BLaER1 treated with 17β-estradiol and CSF1 and Interleukin-3, amounts not matched to agents 10 nM and 100 nM (cell line): Measurements from ENCODE around the gene DDX17.
A peak's percentile ranks its signal among the peaks of the same experiment; 100 is the strongest.

Experiments
- H3K27ac ChIP-seq, 11 experiments: shearing (Covaris generic); formaldehyde crosslinking; 2 replicates each; pipeline ENCODE4 v1.8.1; 2022
- H3K27me3 ChIP-seq, 11 experiments: shearing (Covaris generic); formaldehyde crosslinking; 2 replicates each; pipeline ENCODE4 v1.8.1; 2022
- H3K36me3 ChIP-seq, 11 experiments: shearing (Covaris generic); formaldehyde crosslinking; 2 replicates each; pipeline ENCODE4 v1.8.1; 2022
- H3K4me1 ChIP-seq, 10 experiments: shearing (Covaris generic); formaldehyde crosslinking; 2 replicates each; pipeline ENCODE4 v1.8.1; 2022
- H3K4me2 ChIP-seq, 11 experiments: shearing (Covaris generic); formaldehyde crosslinking; 2 replicates each; pipeline ENCODE4 v1.8.1; 2022
- H3K4me3 ChIP-seq, 10 experiments: shearing (Covaris generic); formaldehyde crosslinking; 2 replicates each; pipeline ENCODE4 v1.8.1; 2022
- H3K9ac ChIP-seq, 11 experiments: shearing (Covaris generic); formaldehyde crosslinking; 2 replicates each; pipeline ENCODE4 v1.8.1; 2022
- H3K9me3 ChIP-seq, 11 experiments: shearing (Covaris generic); formaldehyde crosslinking; replicated peaks in 1 of 11; 2 replicates each; pipeline ENCODE4 v1.8.1; 2022
- H4K20me1 ChIP-seq, 11 experiments: shearing (Covaris generic); formaldehyde crosslinking; 2 replicates each; pipeline ENCODE4 v1.8.1; 2022
- Cebpa-rat ChIP-seq, 11 experiments: shearing (Covaris generic); IDR thresholded peaks; 2 replicates each; pipeline ENCODE4 v1.8.1; 2022

DDX17 gene

DNA sequence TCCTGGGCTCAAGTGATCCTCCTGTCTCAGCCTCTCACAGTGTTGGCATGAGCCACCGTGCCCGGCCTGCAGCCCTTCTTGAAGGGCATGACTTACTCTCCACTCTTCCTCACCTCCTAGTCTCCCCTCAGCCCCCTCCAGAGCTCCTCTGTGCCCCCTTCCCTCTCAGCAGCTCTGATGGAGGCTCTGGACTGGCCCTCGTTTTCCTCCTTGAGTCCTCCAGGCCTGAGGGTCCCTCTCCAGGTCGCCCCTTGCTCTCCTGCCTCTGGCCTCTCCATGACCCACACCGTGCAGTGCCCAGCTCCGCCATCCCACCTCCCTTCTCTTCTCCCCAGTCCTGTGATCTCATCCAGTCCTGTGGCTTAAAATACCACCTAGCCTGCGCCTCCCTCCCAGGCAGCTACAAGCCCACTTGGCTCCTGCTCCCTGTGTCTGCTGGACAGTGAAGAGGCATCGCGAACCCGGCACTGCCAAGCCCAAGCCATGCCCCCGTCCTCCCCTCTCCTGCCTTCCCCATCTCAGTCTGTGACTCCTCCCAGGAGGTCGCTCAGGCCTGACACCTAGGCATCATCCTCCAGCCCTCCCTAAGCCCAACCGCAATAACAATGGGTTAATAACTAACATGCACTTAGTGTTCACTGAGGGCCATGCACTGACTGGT lies 63.0 kb downstream of the DDX17 start:
- no peak for TF ChIP-seq Cebpa-rat (IDR thresholded peaks at IDR 0.05)
- H3K4me2 ChIP-seq: peak overlapping the region in 6 of 11 experiments; percentile 9 to 55 (median 38); a peak in 5 of 22 replicates
- peak overlapping the region in 1 of 11 experiments; percentile 17; a peak in 1 of 22 replicates for H3K9ac ChIP-seq

GRCh38 chr22:38441620-38442287 lies 64.4 kb downstream of the DDX17 start:
- Histone ChIP-seq H3K27ac (no peak overlapping the region), H3K9me3 (no peaks in the 10 kb centered on the region), H3K4me3 (no peak overlapping the region), H4K20me1 (peaks cover 0 to 13% (median 0%) of the 10 kb centered on the region in 11 experiments; a peak in 3 of 22 replicates), H3K9ac (no peak overlapping the region), H3K36me3 (no peaks in the 10 kb centered on the region), H3K27me3 (no peaks in the 10 kb centered on the region; a peak in 1 of 22 replicates), H3K4me2 (no peak overlapping the region), H3K4me1 (peaks cover 0 to 27% (median 17%) of the 10 kb centered on the region in 10 experiments; a peak in 16 of 20 replicates)
- no peak for TF ChIP-seq Cebpa-rat (IDR thresholded peaks at IDR 0.05)

More for the DNA sequence above, 63.0 kb downstream of the DDX17 start:
- peaks cover 0 to 27% (median 17%) of the 10 kb centered on the region in 10 experiments; a peak in 16 of 20 replicates for H3K4me1 ChIP-seq
- H4K20me1 ChIP-seq: peaks cover 0 to 14% (median 0%) of the 10 kb centered on the region in 11 experiments; a peak in 3 of 22 replicates
- H3K4me3 ChIP-seq: no peak overlapping the region
- no peaks in the 10 kb centered on the region for H3K36me3 ChIP-seq
- H3K27ac ChIP-seq: no peak overlapping the region
- H3K9me3 ChIP-seq: no peaks in the 10 kb centered on the region
- no peaks in the 10 kb centered on the region; a peak in 1 of 22 replicates for H3K27me3 ChIP-seq

DNA sequence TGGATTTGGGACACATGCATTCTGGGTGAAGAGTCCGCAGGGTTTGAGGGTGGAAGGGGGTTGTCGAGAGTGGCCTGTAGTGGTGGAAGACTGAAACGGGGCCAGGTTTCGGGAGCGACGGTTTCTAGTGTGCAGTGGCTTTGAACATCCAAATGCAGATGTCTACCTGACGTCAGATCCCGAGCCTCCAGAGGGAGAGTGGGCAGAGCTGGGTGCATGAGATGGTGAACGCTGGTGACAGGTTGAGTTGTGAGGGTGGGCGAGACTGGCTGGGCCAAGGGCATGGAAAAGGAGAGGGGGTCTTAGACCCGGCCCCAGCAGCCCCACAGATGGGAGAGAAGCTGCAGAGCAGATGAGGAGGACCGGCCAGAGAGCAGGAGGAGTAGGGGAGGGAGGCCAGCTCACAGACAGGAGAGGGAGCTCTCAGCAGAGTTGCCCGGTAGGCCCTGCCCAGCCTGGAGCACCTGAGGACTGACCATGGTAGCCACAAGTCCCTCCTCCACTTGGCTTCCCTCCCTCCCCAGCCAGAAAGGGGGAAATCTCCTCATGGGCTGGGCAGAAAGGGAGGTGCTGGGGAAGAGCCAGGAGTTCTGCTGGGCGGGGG lies 65.3 kb downstream of the DDX17 start:
- Histone ChIP-seq H3K27me3 (no peaks in the 10 kb centered on the region; a peak in 1 of 22 replicates), H3K36me3 (no peaks in the 10 kb centered on the region), H3K27ac (no peak overlapping the region), H3K9me3 (no peaks in the 10 kb centered on the region), H3K4me1 (peaks cover 0 to 27% (median 17%) of the 10 kb centered on the region in 10 experiments; a peak in 16 of 20 replicates), H3K9ac (no peak overlapping the region), H3K4me3 (no peak overlapping the region), H4K20me1 (peaks cover 0 to 13% (median 0%) of the 10 kb centered on the region in 11 experiments; a peak in 3 of 22 replicates), H3K4me2 (no peak overlapping the region)
- no peak for TF ChIP-seq Cebpa-rat (IDR thresholded peaks at IDR 0.05)

DNA sequence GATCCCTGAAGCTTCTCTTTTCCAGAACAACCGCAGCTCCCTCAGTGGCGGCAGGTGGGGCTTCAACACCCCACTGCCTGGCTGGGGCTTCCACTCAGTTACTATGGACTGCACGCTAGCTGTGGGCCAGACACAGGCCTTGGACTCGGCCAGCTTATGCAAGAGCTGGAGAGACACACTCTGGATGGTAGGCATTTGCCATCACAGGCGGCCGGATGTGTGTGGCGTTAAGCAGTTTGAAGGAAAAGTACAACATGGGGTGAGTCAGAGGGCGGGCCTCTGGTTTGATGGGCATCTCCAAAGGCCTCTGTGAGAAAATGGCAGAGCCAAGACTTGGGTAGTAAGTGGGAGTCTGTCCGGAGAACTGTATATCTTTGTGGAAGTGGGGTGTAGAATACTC lies 68.7 kb downstream of the DDX17 start:
- H3K27ac ChIP-seq: no peak overlapping the region
- H3K9me3 ChIP-seq: no peaks in the 10 kb centered on the region
- no peaks in the 10 kb centered on the region; a peak in 1 of 20 replicates for H3K4me1 ChIP-seq
- no peaks in the 10 kb centered on the region; a peak in 2 of 22 replicates for H4K20me1 ChIP-seq
- no peak overlapping the region for H3K4me2 ChIP-seq
- no peaks in the 10 kb centered on the region for H3K36me3 ChIP-seq
- TF ChIP-seq Cebpa-rat (IDR thresholded peaks at IDR 0.05): no peak
- no peak overlapping the region for H3K4me3 ChIP-seq
- no peaks in the 10 kb centered on the region; a peak in 1 of 22 replicates for H3K27me3 ChIP-seq
- no peak overlapping the region for H3K9ac ChIP-seq

GRCh38 chr22:38436629-38437395 lies 69.3 kb downstream of the DDX17 start:
- Histone ChIP-seq H3K4me1 (no peaks in the 10 kb centered on the region; a peak in 1 of 20 replicates), H3K4me2 (no peak overlapping the region), H3K4me3 (no peak overlapping the region), H3K27me3 (no peaks in the 10 kb centered on the region; a peak in 1 of 22 replicates), H3K36me3 (no peaks in the 10 kb centered on the region), H4K20me1 (no peaks in the 10 kb centered on the region; a peak in 2 of 22 replicates), H3K9ac (no peak overlapping the region), H3K27ac (no peak overlapping the region), H3K9me3 (no peaks in the 10 kb centered on the region)
- TF ChIP-seq Cebpa-rat (IDR thresholded peaks at IDR 0.05): no peak

- no peak overlapping the region for H3K4me3 ChIP-seq
- no peak overlapping the region for H3K4me2 ChIP-seq
- no peaks in the 10 kb centered on the region for H3K9me3 ChIP-seq
- no peaks in the 10 kb centered on the region for H3K36me3 ChIP-seq
- H3K4me1 ChIP-seq: no peaks in the 10 kb centered on the region
- H4K20me1 ChIP-seq: peaks cover 0 to 3% (median 0%) of the 10 kb centered on the region in 11 experiments; a peak in 2 of 22 replicates
- H3K9ac ChIP-seq: no peak overlapping the region
- no peak for TF ChIP-seq Cebpa-rat (IDR thresholded peaks at IDR 0.05)
- no peak overlapping the region for H3K27ac ChIP-seq
- no peaks in the 10 kb centered on the region; a peak in 1 of 22 replicates for H3K27me3 ChIP-seq
These were observed 70.1 kb downstream of the DDX17 start for GRCh38 chr22:38435965-38436364.

GRCh38 chr22:38435010-38435409 lies 71.1 kb downstream of the DDX17 start:
- no peak for TF ChIP-seq Cebpa-rat (IDR thresholded peaks at IDR 0.05)
- no peak overlapping the region for H3K4me3 ChIP-seq
- no peaks in the 10 kb centered on the region for H3K4me1 ChIP-seq
- H3K27me3 ChIP-seq: no peaks in the 10 kb centered on the region; a peak in 1 of 22 replicates
- no peaks in the 10 kb centered on the region for H3K36me3 ChIP-seq
- H4K20me1 ChIP-seq: peaks cover 0 to 7% (median 0%) of the 10 kb centered on the region in 11 experiments; a peak in 2 of 22 replicates
- no peaks in the 10 kb centered on the region for H3K9me3 ChIP-seq
- no peak overlapping the region for H3K9ac ChIP-seq
- no peak overlapping the region for H3K4me2 ChIP-seq
- H3K27ac ChIP-seq: no peak overlapping the region

GRCh38 chr22:38433871-38434270 lies 72.2 kb downstream of the DDX17 start:
- H3K9me3 ChIP-seq: no peaks in the 10 kb centered on the region
- H3K9ac ChIP-seq: no peak overlapping the region
- no peaks in the 10 kb centered on the region for H3K36me3 ChIP-seq
- no peaks in the 10 kb centered on the region; a peak in 1 of 22 replicates for H3K27me3 ChIP-seq
- TF ChIP-seq Cebpa-rat (IDR thresholded peaks at IDR 0.05): no peak
- no peak overlapping the region for H3K4me2 ChIP-seq
- H3K27ac ChIP-seq: no peak overlapping the region
- peaks cover 0 to 7% (median 0%) of the 10 kb centered on the region in 10 experiments; a peak in 7 of 20 replicates for H3K4me1 ChIP-seq
- H3K4me3 ChIP-seq: no peak overlapping the region
- peaks cover 0 to 7% (median 0%) of the 10 kb centered on the region in 11 experiments; a peak in 2 of 22 replicates for H4K20me1 ChIP-seq
